HCT116 (cell line): Measurements from ENCODE around the gene LGMN. TPM values are rescaled to one million over a fixed set of nuclear protein-coding genes. Genes with fewer than 3 reads are reported as not detected.

Source experiments
- ATAC-seq: fragments of 200-7000 bp; cut with Tn5 transposase; 2 replicates; pipeline ENCODE4 v1.9.1; 2020; ENCODE audit warnings: mild to moderate bottlenecking, moderate library complexity
- BruUV-seq: library from RNA; stranded (reverse); fragments of 400-500 nt; replicated peaks from 2 replicates; lab custom pipeline; 2021; lab: Mats Ljungman, UMichigan
- CTCF ChIA-PET: fragments of 300-600 bp; sonication (Branson Sonifier 250); formaldehyde crosslinking; loops from one replicate; lab custom pipeline; 2021; ENCODE audit warnings: antibody characterized with exemption; lab: Charles Lee
- POLR2A ChIA-PET: fragments of 300-600, 350-600 bp; sonication (Branson Sonifier 250); formaldehyde crosslinking; loops from one replicate; lab custom pipeline; 2021; ENCODE audit warnings: antibody characterized with exemption; lab: Charles Lee
- RAD21 ChIA-PET, 2 experiments: fragments of 300-600 bp; sonication (Branson Sonifier 250); formaldehyde crosslinking; loops; one replicate each; lab custom pipeline; 2023; ENCODE audit warnings: low total read pairs in 2 of 2; ENCODE audit not compliant: uncharacterized antibody in 2 of 2, unreplicated experiment in 2 of 2, low non-redundant PET in 1 of 2; lab: Charles Lee
- DNase-seq: peaks from one replicate; pipeline ENCODE4 v3.0.0-alpha.2; 2010; ENCODE audit warnings: low read depth, low spot score
- H2AFZ ChIP-seq: fragments of 200-600 bp; shearing (Covaris generic), sonication (generic); 2 replicates; pipeline ENCODE4 v1.6.1; 2017; ENCODE audit warnings: low read depth, mixed run types, mixed read lengths, antibody characterized with exemption, low read length; ENCODE audit not compliant: poor library complexity, severe bottlenecking
- H3K27ac ChIP-seq: 2 replicates; pipeline ENCODE4 v1.5.1; 2012; ENCODE audit warnings: low read depth, low read length
- H3K27me3 ChIP-seq: fragments of 200-600 bp; sonication (generic); 2 replicates; pipeline ENCODE4 v1.6.1; 2016; ENCODE audit warnings: mixed run types, low read length, mixed read lengths; ENCODE audit not compliant: insufficient read depth
- H3K36me3 ChIP-seq, 2 experiments: fragments of 200-500 bp in 1 of 2; fragments of 200-600 bp in 1 of 2; sonication (Bioruptor generic) in 1 of 2; sonication (generic) in 1 of 2; 2 replicates each; pipeline versions ENCODE4 v1.5.1 to v1.6.1; 2014 to 2016; ENCODE audit warnings: low read length in 2 of 2, inconsistent platforms in 1 of 2, mixed read lengths in 1 of 2, mixed run types in 1 of 2; ENCODE audit not compliant: insufficient read depth in 2 of 2, control insufficient read depth in 1 of 2
- H3K4me1 ChIP-seq, 2 experiments: fragments of 200-600 bp in 1 of 2; sonication (generic) in 1 of 2; 2 replicates each; pipeline versions ENCODE4 v1.5.1 to v1.6.1; 2012 to 2017; ENCODE audit warnings: low read length in 2 of 2, inconsistent platforms in 1 of 2, mild to moderate bottlenecking in 1 of 2, mixed read lengths in 1 of 2, mixed run types in 1 of 2, moderate library complexity in 1 of 2; ENCODE audit not compliant: insufficient read depth in 2 of 2, control insufficient read depth in 1 of 2
- H3K4me2 ChIP-seq: fragments of 200-600 bp; sonication (generic); 2 replicates; pipeline ENCODE4 v1.6.1; 2017; ENCODE audit warnings: mixed run types, low read length, mixed read lengths
- H3K4me3 ChIP-seq, 2 experiments: fragments of 200-600 bp in 1 of 2; sonication (generic) in 1 of 2; replicated peaks in 1 of 2; 2 replicates each; pipeline ENCODE4 v1.5.1; 2011 to 2016; ENCODE audit warnings: low read length in 2 of 2, control low read depth in 1 of 2, low read depth in 1 of 2, mild to moderate bottlenecking in 1 of 2, mixed read lengths in 1 of 2, mixed run types in 1 of 2
- H3K79me2 ChIP-seq: fragments of 200-600 bp; sonication (generic); 2 replicates; pipeline ENCODE4 v1.6.1; 2017; ENCODE audit warnings: mild to moderate bottlenecking, mixed run types, low read length, moderate library complexity, mixed read lengths; ENCODE audit not compliant: insufficient read depth
- H3K9ac ChIP-seq: fragments of 200-600 bp; sonication (generic); 2 replicates; pipeline ENCODE4 v1.6.1; 2016; ENCODE audit warnings: low read length, mixed read lengths
- H3K9me2 ChIP-seq: fragments of 200-600 bp; sonication (generic), shearing (Covaris generic); 2 replicates; pipeline ENCODE4 v1.6.1; 2017; ENCODE audit warnings: mixed run types, mild to moderate bottlenecking, moderate library complexity; ENCODE audit not compliant: insufficient read depth
- H3K9me3 ChIP-seq, 2 experiments: fragments of 200-500 bp in 1 of 2; fragments of 200-600 bp in 1 of 2; sonication (Bioruptor generic) in 1 of 2; sonication (generic) in 1 of 2; 2 replicates each; pipeline ENCODE4 v1.6.1; 2014 to 2017; ENCODE audit warnings: low read length in 2 of 2, mixed read lengths in 2 of 2, inconsistent platforms in 1 of 2, low read depth in 1 of 2, mild to moderate bottlenecking in 1 of 2, mixed run types in 1 of 2, moderate library complexity in 1 of 2; ENCODE audit not compliant: control insufficient read depth in 1 of 2, insufficient read depth in 1 of 2
- H4K20me1 ChIP-seq: fragments of 200-600 bp; sonication (generic), shearing (Covaris generic); 2 replicates; pipeline ENCODE4 v1.6.1; 2017; ENCODE audit warnings: mixed run types, mild to moderate bottlenecking, moderate library complexity; ENCODE audit not compliant: insufficient read depth
- EGR1 ChIP-seq: IDR thresholded peaks from 2 replicates; pipeline ENCODE4 v1.6.1; 2012; ENCODE audit warnings: low read depth
- JUND ChIP-seq: IDR thresholded peaks from 2 replicates; pipeline ENCODE4 v1.6.1; 2012
- POLR2AphosphoS5 ChIP-seq: IDR thresholded peaks from 2 replicates; pipeline ENCODE4 v1.6.1; 2011; ENCODE audit warnings: mild to moderate bottlenecking, low read depth, low read length, moderate library complexity
- SIN3A ChIP-seq: IDR thresholded peaks from 2 replicates; pipeline ENCODE4 v1.6.1; 2012; ENCODE audit warnings: low read depth
- SP1 ChIP-seq: IDR thresholded peaks from 2 replicates; pipeline ENCODE4 v1.6.1; 2012; ENCODE audit warnings: low read depth
- ZNF274 ChIP-seq: fragments of 200-500 bp; sonication (Bioruptor generic); IDR thresholded peaks from 2 replicates; pipeline ENCODE4 v1.6.1; 2014; ENCODE audit warnings: mild to moderate bottlenecking, low read depth, low read length, inconsistent platforms
- intact Hi-C: fragments of 100-400 bp; cut with micrococcal nuclease; formaldehyde crosslinking; loops from 2 replicates; pipeline ENCODE4 v1.10.0; 2022
- total RNA-seq: library from RNA; stranded (reverse); gene quantifications from one replicate; pipeline ENCODE4 v1.2.1, GENCODE V29; 2021; ENCODE audit not compliant: unreplicated experiment
- TF ChIP-seq, protein P1 (sequence below): IDR thresholded peaks from 2 replicates; pipeline ENCODE4 v1.6.1; 2011; ENCODE audit warnings: mild to moderate bottlenecking, low read length, moderate library complexity; ENCODE audit not compliant: insufficient replicate concordance; ENCODE audit errors: extremely low read depth
- TF ChIP-seq, protein P2 (sequence below): IDR thresholded peaks from 2 replicates; pipeline ENCODE4 v1.6.1; 2012

Gene LGMN
- total RNA-seq, 1 experiment from 2014 or later = 44.9 TPM

- RAD21 ChIA-PET = no interaction called here
- H3K27ac ChIP-seq = no peak overlapping the region
- TF ChIP-seq SIN3A (no peak), EGR1 (no peak), ZNF274 (no peak), SP1 (no peak), POLR2AphosphoS5 (no peak), JUND (no peak)
- TF ChIP-seq, protein P1, sequence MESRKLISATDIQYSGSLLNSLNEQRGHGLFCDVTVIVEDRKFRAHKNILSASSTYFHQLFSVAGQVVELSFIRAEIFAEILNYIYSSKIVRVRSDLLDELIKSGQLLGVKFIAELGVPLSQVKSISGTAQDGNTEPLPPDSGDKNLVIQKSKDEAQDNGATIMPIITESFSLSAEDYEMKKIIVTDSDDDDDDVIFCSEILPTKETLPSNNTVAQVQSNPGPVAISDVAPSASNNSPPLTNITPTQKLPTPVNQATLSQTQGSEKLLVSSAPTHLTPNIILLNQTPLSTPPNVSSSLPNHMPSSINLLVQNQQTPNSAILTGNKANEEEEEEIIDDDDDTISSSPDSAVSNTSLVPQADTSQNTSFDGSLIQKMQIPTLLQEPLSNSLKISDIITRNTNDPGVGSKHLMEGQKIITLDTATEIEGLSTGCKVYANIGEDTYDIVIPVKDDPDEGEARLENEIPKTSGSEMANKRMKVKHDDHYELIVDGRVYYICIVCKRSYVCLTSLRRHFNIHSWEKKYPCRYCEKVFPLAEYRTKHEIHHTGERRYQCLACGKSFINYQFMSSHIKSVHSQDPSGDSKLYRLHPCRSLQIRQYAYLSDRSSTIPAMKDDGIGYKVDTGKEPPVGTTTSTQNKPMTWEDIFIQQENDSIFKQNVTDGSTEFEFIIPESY = no peak
- TF ChIP-seq, protein P2, sequence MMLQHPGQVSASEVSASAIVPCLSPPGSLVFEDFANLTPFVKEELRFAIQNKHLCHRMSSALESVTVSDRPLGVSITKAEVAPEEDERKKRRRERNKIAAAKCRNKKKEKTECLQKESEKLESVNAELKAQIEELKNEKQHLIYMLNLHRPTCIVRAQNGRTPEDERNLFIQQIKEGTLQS = no peak
- TF ChIP-seq, all 23 proteins: peak for 0
- Histone ChIP-seq H3K9me3 (no peaks in the 10 kb centered on the region), H3K9ac (no peak overlapping the region), H4K20me1 (no peaks in the 10 kb centered on the region), H3K79me2 (no peaks in the 10 kb centered on the region), H2AFZ (no peak overlapping the region), H3K4me2 (no peak overlapping the region), H3K27me3 (no peaks in the 10 kb centered on the region), H3K4me1 (peaks cover 17 to 25% of the 10 kb centered on the region in 2 experiments), H3K36me3 (no peaks in the 10 kb centered on the region), H3K9me2 (no peaks in the 10 kb centered on the region), H3K4me3 (no peak overlapping the region)
- POLR2A ChIA-PET = no interaction called here
- no TSS peak for BruUV-seq
- CTCF ChIA-PET = no interaction called here
- intact Hi-C loops = no loop called here
- no peak for ATAC-seq
- no peak for DNase-seq
Observed at GRCh38 chr14:92724516-92725340, 23.7 kb downstream of the LGMN start.
